PC-3 (cell line): ENCODE data around the gene PIAS3. TPM values are rescaled to one million over a fixed set of nuclear protein-coding genes. Genes with fewer than 3 reads are reported as not detected.
A peak's percentile ranks its signal among the peaks of the same experiment; 100 is the strongest.

Experiments
- ATAC-seq: fragments of 200-7000 bp; cut with Tn5 transposase; 2 replicates; pipeline ENCODE4 v1.9.1; 2020; ENCODE audit warnings: mild to moderate bottlenecking, moderate library complexity
- BruUV-seq: library from RNA; stranded (reverse); fragments of 400-500 nt; replicated peaks from 2 replicates; lab custom pipeline; 2021; lab: Mats Ljungman, UMichigan
- CTCF ChIA-PET: fragments of 300-600 bp; sonication (Branson Sonifier 250); formaldehyde crosslinking; loops from one replicate; lab custom pipeline; 2022; ENCODE audit warnings: antibody characterized with exemption; lab: Charles Lee
- POLR2A ChIA-PET: fragments of 300-600 bp; sonication (Branson Sonifier 250); formaldehyde crosslinking; loops from one replicate; lab custom pipeline; 2022; ENCODE audit warnings: antibody characterized with exemption; ENCODE audit not compliant: unreplicated experiment; lab: Charles Lee
- DNase-seq: peaks from one replicate; pipeline ENCODE4 v3.0.0-alpha.2; 2015
- H2AFZ ChIP-seq: fragments of 300-600 bp; sonication (generic); 2 replicates; pipeline ENCODE4 v1.6.0; 2016; ENCODE audit warnings: antibody characterized with exemption, low read length
- H3F3A ChIP-seq: fragments of 300-600 bp; sonication (generic); one replicate; pipeline ENCODE4 v1.6.0; 2017; ENCODE audit warnings: antibody characterized with exemption, low read length, control low read depth, mild to moderate bottlenecking; ENCODE audit not compliant: unreplicated experiment
- H3K27ac ChIP-seq: fragments of 300-600 bp; sonication (generic); 2 replicates; pipeline ENCODE4 v1.5.1; 2016; ENCODE audit warnings: mild to moderate bottlenecking, low read length
- H3K27me3 ChIP-seq: fragments of 300-600 bp; sonication (generic); 2 replicates; pipeline ENCODE4 v1.6.1; 2016; ENCODE audit warnings: low read length, mixed read lengths
- H3K36me3 ChIP-seq: fragments of 300-600 bp; sonication (generic); 2 replicates; pipeline ENCODE4 v1.6.1; 2016; ENCODE audit warnings: low read depth, mixed run types, low read length, mixed read lengths
- H3K4me1 ChIP-seq: fragments of 300-600 bp; sonication (generic); 2 replicates; pipeline ENCODE4 v1.5.1; 2016; ENCODE audit warnings: low read length; ENCODE audit not compliant: insufficient read depth
- H3K4me2 ChIP-seq: fragments of 300-600 bp; sonication (generic); 2 replicates; pipeline ENCODE4 v1.6.0; 2016; ENCODE audit warnings: low read length
- H3K4me3 ChIP-seq: fragments of 300-600 bp; sonication (generic); 2 replicates; pipeline ENCODE4 v1.5.1; 2016; ENCODE audit warnings: mild to moderate bottlenecking, low read length, mixed read lengths
- H3K79me2 ChIP-seq: fragments of 300-600 bp; sonication (generic); 2 replicates; pipeline ENCODE4 v1.6.1; 2017; ENCODE audit warnings: low read length, mixed read lengths
- H3K9ac ChIP-seq: fragments of 300-600 bp; sonication (generic); 2 replicates; pipeline ENCODE4 v1.6.0; 2016; ENCODE audit warnings: mild to moderate bottlenecking, low read length
- H3K9me2 ChIP-seq: fragments of 300-600 bp; sonication (generic); replicated peaks from 2 replicates; pipeline ENCODE4 v1.6.1; 2016; ENCODE audit warnings: mixed run types, low read length, mixed read lengths
- H3K9me3 ChIP-seq: fragments of 300-600 bp; sonication (generic); 2 replicates; pipeline ENCODE4 v1.6.1; 2016; ENCODE audit warnings: low read length, mixed read lengths
- H4K20me1 ChIP-seq: fragments of 300-600 bp; sonication (generic); 2 replicates; pipeline ENCODE4 v1.6.1; 2016; ENCODE audit warnings: low read length, mixed read lengths
- EZH2 ChIP-seq: fragments of 300-600 bp; sonication (generic); IDR thresholded peaks from one replicate; pipeline ENCODE4 v1.6.1; 2017; ENCODE audit warnings: antibody characterized with exemption, mild to moderate bottlenecking, low read length; ENCODE audit not compliant: unreplicated experiment
- EZH2phosphoT487 ChIP-seq: fragments of 300-600 bp; sonication (generic); IDR thresholded peaks from 2 replicates; pipeline ENCODE4 v1.6.1; 2018; ENCODE audit warnings: mild to moderate bottlenecking, antibody characterized with exemption, low read length, borderline replicate concordance
- intact Hi-C: fragments of 100-400 bp; cut with micrococcal nuclease; formaldehyde crosslinking; loops from 2 replicates; pipeline ENCODE4 v1.9.0; 2023
- total RNA-seq: library from RNA; depleted of rRNA; stranded (reverse); fragments of >200 nt; gene quantifications from 2 replicates; pipeline ENCODE4 v1.2.3, GENCODE V29; 2014
- TF ChIP-seq, protein P1 (sequence below): fragments of 300-600 bp; sonication (generic); conservative IDR thresholded peaks from 2 replicates; pipeline ENCODE4 v1.5.1; 2017; ENCODE audit warnings: antibody characterized with exemption, low read depth, mild to moderate bottlenecking, low read length

PIAS3 gene
- total RNA-seq, 1 experiment from 2014 or later = 25.2 TPM

DNA sequence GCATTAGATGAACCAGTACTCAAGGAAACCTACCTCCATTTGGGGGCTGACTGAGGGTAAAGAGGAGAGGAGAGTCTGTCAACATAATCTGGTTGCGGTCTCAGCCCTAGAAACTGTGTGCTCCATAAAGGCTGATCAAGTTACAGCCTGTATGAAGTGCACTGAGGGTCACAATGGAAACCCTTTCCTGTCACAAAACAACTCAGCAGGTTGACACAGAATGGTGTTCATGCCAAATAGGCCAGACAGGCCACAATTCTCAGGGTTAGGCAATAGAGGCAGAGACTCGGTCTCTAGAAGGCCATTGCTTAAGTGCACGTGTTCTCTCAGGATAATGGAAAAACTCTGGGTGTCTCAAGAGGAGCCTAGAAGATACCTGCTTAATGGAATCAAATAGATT, 30.8 kb upstream of the PIAS3 start:
- TF ChIP-seq EZH2 (no peak), EZH2phosphoT487 (no peak)
- TF ChIP-seq, protein P1, sequence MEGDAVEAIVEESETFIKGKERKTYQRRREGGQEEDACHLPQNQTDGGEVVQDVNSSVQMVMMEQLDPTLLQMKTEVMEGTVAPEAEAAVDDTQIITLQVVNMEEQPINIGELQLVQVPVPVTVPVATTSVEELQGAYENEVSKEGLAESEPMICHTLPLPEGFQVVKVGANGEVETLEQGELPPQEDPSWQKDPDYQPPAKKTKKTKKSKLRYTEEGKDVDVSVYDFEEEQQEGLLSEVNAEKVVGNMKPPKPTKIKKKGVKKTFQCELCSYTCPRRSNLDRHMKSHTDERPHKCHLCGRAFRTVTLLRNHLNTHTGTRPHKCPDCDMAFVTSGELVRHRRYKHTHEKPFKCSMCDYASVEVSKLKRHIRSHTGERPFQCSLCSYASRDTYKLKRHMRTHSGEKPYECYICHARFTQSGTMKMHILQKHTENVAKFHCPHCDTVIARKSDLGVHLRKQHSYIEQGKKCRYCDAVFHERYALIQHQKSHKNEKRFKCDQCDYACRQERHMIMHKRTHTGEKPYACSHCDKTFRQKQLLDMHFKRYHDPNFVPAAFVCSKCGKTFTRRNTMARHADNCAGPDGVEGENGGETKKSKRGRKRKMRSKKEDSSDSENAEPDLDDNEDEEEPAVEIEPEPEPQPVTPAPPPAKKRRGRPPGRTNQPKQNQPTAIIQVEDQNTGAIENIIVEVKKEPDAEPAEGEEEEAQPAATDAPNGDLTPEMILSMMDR = no peak
- ChIA-PET POLR2A (no interaction called here), CTCF (no interaction called here)
- H3F3A ChIP-seq = peaks cover 10% of the 10 kb centered on the region
- no peak overlapping the region for H2AFZ ChIP-seq
- H3K4me2 ChIP-seq = no peak overlapping the region
- no TSS peak for BruUV-seq
- no peaks in the 10 kb centered on the region for H3K9me2 ChIP-seq
- no peaks in the 10 kb centered on the region for H3K27me3 ChIP-seq
- no peaks in the 10 kb centered on the region for H3K9me3 ChIP-seq
- no peak overlapping the region for H3K4me3 ChIP-seq
- DNase-seq (peak; percentile 15), ATAC-seq (no peak)
- peaks cover 54% of the 10 kb centered on the region for H3K4me1 ChIP-seq
- H3K79me2 ChIP-seq = no peaks in the 10 kb centered on the region
- no peaks in the 10 kb centered on the region for H3K36me3 ChIP-seq
- H3K9ac ChIP-seq = no peak overlapping the region
- intact Hi-C loops = no loop called here
- peak overlapping the region; percentile 95; the same call in 1 of the 2 replicates for H3K27ac ChIP-seq
- no peaks in the 10 kb centered on the region for H4K20me1 ChIP-seq

DNA sequence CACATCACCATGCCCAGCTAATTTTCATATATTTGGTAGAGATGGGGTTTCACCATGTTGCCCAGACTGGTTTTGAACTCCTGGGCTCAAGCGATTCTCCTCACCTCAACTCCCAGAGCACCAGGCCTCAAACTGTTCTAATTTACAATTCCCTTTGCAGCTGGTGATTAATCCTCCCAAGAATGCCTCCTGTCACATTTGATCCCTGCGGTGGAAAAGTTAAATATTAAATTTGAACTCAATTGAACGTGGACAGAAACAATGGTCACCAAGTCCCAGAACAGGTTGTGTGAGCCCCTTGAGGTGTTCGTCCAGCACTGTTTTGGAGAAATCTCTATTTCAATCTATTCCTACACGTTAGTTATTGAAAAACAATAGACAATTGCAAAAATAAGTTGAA, 28.8 kb upstream of the PIAS3 start:
- BruUV-seq = no TSS peak
- no peak for TF ChIP-seq EZH2
- TF ChIP-seq EZH2phosphoT487 = no peak
- TF ChIP-seq, protein P1 = no peak

DNA sequence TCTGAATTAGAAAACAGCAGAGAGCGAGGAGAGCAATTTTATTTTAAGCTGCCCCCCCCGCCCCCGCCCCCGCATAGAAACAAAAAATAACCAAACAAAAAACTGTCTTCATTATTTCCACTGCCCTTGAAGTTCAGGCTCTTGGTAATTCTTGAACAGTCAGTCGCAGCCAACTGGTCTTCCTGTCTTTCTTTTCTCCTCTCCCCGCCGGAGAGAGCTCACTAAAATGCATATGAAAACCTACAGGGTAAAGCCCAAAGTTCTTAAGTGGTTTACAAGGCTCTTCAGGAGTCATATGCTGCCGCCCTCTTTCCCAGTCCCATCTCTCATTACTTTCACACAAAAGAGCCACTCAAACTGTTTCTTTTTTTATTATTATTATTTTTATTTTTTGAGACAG, 27.9 kb upstream of the PIAS3 start:
- DNase-seq (no peak), ATAC-seq (no peak)
- H2AFZ ChIP-seq = no peak overlapping the region
- H3F3A ChIP-seq = peaks cover 10% of the 10 kb centered on the region
- H3K9ac ChIP-seq = no peak overlapping the region
- no peaks in the 10 kb centered on the region for H3K9me3 ChIP-seq
- CTCF ChIA-PET = no interaction called here
- H3K27ac ChIP-seq = no peak overlapping the region
- intact Hi-C loops = no loop called here
- POLR2A ChIA-PET = no interaction called here
- H4K20me1 ChIP-seq = no peaks in the 10 kb centered on the region
- TF ChIP-seq EZH2phosphoT487 (no peak), EZH2 (no peak)
- TF ChIP-seq, protein P1 = no peak
- H3K4me1 ChIP-seq = peaks cover 42% of the 10 kb centered on the region
- H3K27me3 ChIP-seq = no peaks in the 10 kb centered on the region
- BruUV-seq = no TSS peak
- H3K4me3 ChIP-seq = no peak overlapping the region
- no peaks in the 10 kb centered on the region for H3K9me2 ChIP-seq
- H3K79me2 ChIP-seq = no peaks in the 10 kb centered on the region
- H3K36me3 ChIP-seq = no peaks in the 10 kb centered on the region
- H3K4me2 ChIP-seq = no peak overlapping the region

More for the DNA sequence above, 28.8 kb upstream of the PIAS3 start:
- H2AFZ ChIP-seq = no peak overlapping the region
- H3F3A ChIP-seq = peaks cover 10% of the 10 kb centered on the region
- intact Hi-C loops = no loop called here
- ChIA-PET CTCF (interaction anchor here (0.7 kb wide), 1 partner anchor 29 kb away, joined by 3 read pairs; the partner anchor contains the start of gene PIAS3), POLR2A (no interaction called here)
- no peak overlapping the region for H3K9ac ChIP-seq
- H3K9me2 ChIP-seq = no peaks in the 10 kb centered on the region
- H3K4me1 ChIP-seq = peaks cover 46% of the 10 kb centered on the region
- no peak overlapping the region for H3K4me2 ChIP-seq
- DNase-seq (peak; percentile 66), ATAC-seq (no peak)
- H3K36me3 ChIP-seq = no peaks in the 10 kb centered on the region
- no peaks in the 10 kb centered on the region for H3K79me2 ChIP-seq
- H3K9me3 ChIP-seq = no peaks in the 10 kb centered on the region
- H3K4me3 ChIP-seq = no peak overlapping the region
- H3K27ac ChIP-seq = no peak overlapping the region
- no peaks in the 10 kb centered on the region for H3K27me3 ChIP-seq
- H4K20me1 ChIP-seq = no peaks in the 10 kb centered on the region
